IMR-90 (cell line): Measurements from ENCODE around the gene ACKR1.

Source experiments
- CTCF ChIP-seq: conservative IDR thresholded peaks from 2 replicates; pipeline ENCODE4 v1.5.1; 2012; ENCODE audit warnings: mild to moderate bottlenecking, low read depth, low read length, improper control_type of control experiment
- FOS ChIP-seq: fragments of 150-350 bp; IDR thresholded peaks from 2 replicates; pipeline ENCODE4 v1.6.1; 2016; ENCODE audit warnings: low read depth, low read length
- MAFK ChIP-seq: IDR thresholded peaks from 2 replicates; pipeline ENCODE4 v1.6.1; 2012; ENCODE audit warnings: low read depth, low read length, improper control_type of control experiment
- POLR2A ChIP-seq: IDR thresholded peaks from 2 replicates; pipeline ENCODE4 v1.6.1; 2012; ENCODE audit warnings: mild to moderate bottlenecking, low read depth, low read length
- RFX5 ChIP-seq: IDR thresholded peaks from 2 replicates; pipeline ENCODE4 v1.8.0; 2012; ENCODE audit warnings: low read depth, mild to moderate bottlenecking, low read length, moderate library complexity
- SMC3 ChIP-seq: fragments of 150-350 bp; IDR thresholded peaks from 2 replicates; pipeline ENCODE4 v1.6.1; 2016; ENCODE audit warnings: low read depth, mild to moderate bottlenecking, antibody characterized with exemption, low read length, moderate library complexity
- USF2 ChIP-seq: fragments of 150-350 bp; IDR thresholded peaks from 2 replicates; pipeline ENCODE4 v1.6.1; 2017; ENCODE audit warnings: mild to moderate bottlenecking, antibody characterized with exemption, low read length, low read depth

- TF ChIP-seq RFX5, result no peak
- no peak for TF ChIP-seq CTCF
- no peak for TF ChIP-seq SMC3
- no peak for TF ChIP-seq FOS
- TF ChIP-seq MAFK, result no peak
- TF ChIP-seq POLR2A, result no peak
- no peak for TF ChIP-seq USF2
Observed at GRCh38 chr1:159163614-159164228, 41.0 kb upstream of the ACKR1 start.
